Fibroblast of skin of right quadriceps (primary cell): ENCODE measurements around the gene GPT2.
"Not testable (repeated sequence)": the region's sequence is repeated elsewhere in the genome, so short reads cannot be mapped to it uniquely, and the experiment has no call there.

Experiments used
- DNase-seq: peaks from one replicate; pipeline ENCODE4 v3.0.0-alpha.2; 2013

GPT2 gene

GRCh38 chr16:46862555-46863447 lies 21.4 kb upstream of the GPT2 start:
- DNase-seq, result no peak

- no peak for DNase-seq
These were observed 17.9 kb upstream of the GPT2 start for GRCh38 chr16:46866286-46866685.

- DNase-seq, result not testable (repeated sequence)
These were observed 16.7 kb upstream of the GPT2 start for GRCh38 chr16:46867486-46867885.

GRCh38 chr16:46868891-46869290 lies 15.3 kb upstream of the GPT2 start:
- DNase-seq, result not testable (repeated sequence)

GRCh38 chr16:46871597-46871996 lies 12.6 kb upstream of the GPT2 start:
- no peak for DNase-seq

- no peak for DNase-seq
These were observed 11.0 kb upstream of the GPT2 start for GRCh38 chr16:46873201-46873600.

GRCh38 chr16:46875243-46875642 lies 8.9 kb upstream of the GPT2 start:
- DNase-seq, result no peak

- DNase-seq, result no peak
These were observed 1.7 kb upstream of the GPT2 start for GRCh38 chr16:46882304-46882939.

- DNase-seq, result no peak
These were observed 1.2 kb upstream of the GPT2 start for GRCh38 chr16:46882940-46883307.

GRCh38 chr16:46883353-46883689 lies 841 bp upstream of the GPT2 start:
- no peak for DNase-seq

GRCh38 chr16:46884513-46885293 lies 541 bp downstream of the GPT2 start:
- no peak for DNase-seq

GRCh38 chr16:46885960-46886763 lies 2.0 kb downstream of the GPT2 start:
- peak; percentile 24 for DNase-seq

GRCh38 chr16:46886764-46887523 lies 2.8 kb downstream of the GPT2 start:
- no peak for DNase-seq

GRCh38 chr16:46887524-46887854 lies 3.3 kb downstream of the GPT2 start:
- DNase-seq, result no peak

- DNase-seq, result no peak
These were observed 5.2 kb downstream of the GPT2 start for GRCh38 chr16:46889245-46889941.

- DNase-seq, result no peak
These were observed 5.8 kb downstream of the GPT2 start for GRCh38 chr16:46889942-46890300.

- no peak for DNase-seq
These were observed 7.7 kb downstream of the GPT2 start for GRCh38 chr16:46891910-46892309.

GRCh38 chr16:46894036-46894672 lies 10.0 kb downstream of the GPT2 start:
- peak; percentile 28 for DNase-seq

GRCh38 chr16:46895399-46896313 lies 11.5 kb downstream of the GPT2 start:
- no peak for DNase-seq
